T-cell (primary cell): Measurements from ENCODE around the gene GRM7. TPM values are rescaled to one million over a fixed set of nuclear protein-coding genes. Genes with fewer than 3 reads are reported as not detected.

ENCODE experiments used
- ATAC-seq, 4 experiments: fragments of 200-7000 bp in 3 of 4; fragments of 150-1000 bp in 1 of 4; cut with Tn5 transposase; replicated peaks in 1 of 4; 1 replicate in 3 of 4; 2 replicates in 1 of 4; pipeline ENCODE4 v1.10.0; 2021; ENCODE audit warnings: moderate library complexity in 3 of 4, mild to moderate bottlenecking in 2 of 4, moderate number of reproducible peaks in 1 of 4
- CTCF ChIA-PET, 2 donors: fragments of 300-600 bp; sonication (Branson Sonifier 250); formaldehyde crosslinking; loops; one replicate each; lab custom pipeline; 2022; ENCODE audit warnings: antibody characterized with exemption in 2 of 2; lab: Charles Lee
- POLR2A ChIA-PET, 2 donors: fragments of 300-600 bp; sonication (Branson Sonifier 250); formaldehyde crosslinking; loops; one replicate each; lab custom pipeline; 2022; ENCODE audit warnings: antibody characterized with exemption in 2 of 2; lab: Charles Lee
- DNase-seq, 35 experiments: peaks; one replicate each; pipeline versions ENCODE4 v3.0.0 to v3.0.0-alpha.2; 2013 to 2023
- H3K27ac ChIP-seq: one replicate; pipeline ENCODE4 v1.5.1; 2013; ENCODE audit warnings: low read length
- H3K27me3 ChIP-seq, 2 experiments: replicated peaks in 1 of 2; 1 replicate in 1 of 2; 2 replicates in 1 of 2; pipeline versions ENCODE4 v1.6.1 to v1.7.0; 2013; ENCODE audit warnings: low read length in 1 of 2, mixed read lengths in 1 of 2; ENCODE audit not compliant: control insufficient read depth in 2 of 2, insufficient read depth in 2 of 2; ENCODE audit errors: extremely low read depth in 1 of 2
- H3K36me3 ChIP-seq, 2 donors: 1 replicate in 1 of 2; 2 replicates in 1 of 2; pipeline versions ENCODE4 v1.6.1 to v1.7.0; 2013; ENCODE audit warnings: low read length in 1 of 2; ENCODE audit not compliant: control insufficient read depth in 2 of 2, insufficient read depth in 1 of 2; ENCODE audit errors: extremely low read depth in 1 of 2
- H3K4me1 ChIP-seq, 2 experiments: 1 replicate in 1 of 2; 2 replicates in 1 of 2; pipeline versions ENCODE4 v1.6.1 to v1.7.0; 2013; ENCODE audit warnings: low read length in 2 of 2, mixed read lengths in 1 of 2; ENCODE audit not compliant: insufficient read depth in 2 of 2, control insufficient read depth in 1 of 2; ENCODE audit errors: extremely low read depth in 1 of 2
- H3K4me3 ChIP-seq, 2 donors: 1 replicate in 1 of 2; 2 replicates in 1 of 2; pipeline versions ENCODE4 v1.5.1 to v1.7.0; 2013; ENCODE audit warnings: mild to moderate bottlenecking in 2 of 2, low read length in 1 of 2, moderate library complexity in 1 of 2; ENCODE audit not compliant: control insufficient read depth in 1 of 2; ENCODE audit errors: extremely low read depth in 1 of 2
- H3K9me3 ChIP-seq: 2 replicates; pipeline ENCODE4 v1.7.0; 2013
- H3K27ac Mint-ChIP-seq, 2 donors: one replicate each; pipeline ENCODE4 v1.8.0; 2020 to 2021; ENCODE audit warnings: mild to moderate bottlenecking in 2 of 2, mixed read lengths in 2 of 2
- H3K27me3 Mint-ChIP-seq, 2 donors: one replicate each; pipeline ENCODE4 v1.8.0; 2021 to 2022; ENCODE audit warnings: mixed read lengths in 2 of 2
- H3K36me3 Mint-ChIP-seq: one replicate; pipeline ENCODE4 v1.8.0; 2021; ENCODE audit warnings: mixed read lengths
- H3K4me1 Mint-ChIP-seq, 3 donors: one replicate each; pipeline ENCODE4 v1.8.0; 2020 to 2022; ENCODE audit warnings: mixed read lengths in 3 of 3, mild to moderate bottlenecking in 1 of 3
- H3K4me3 Mint-ChIP-seq, 3 donors: one replicate each; pipeline ENCODE4 v1.8.0; 2020 to 2022; ENCODE audit warnings: mild to moderate bottlenecking in 3 of 3, mixed read lengths in 3 of 3, moderate library complexity in 3 of 3
- H3K9me3 Mint-ChIP-seq, 3 donors: one replicate each; pipeline ENCODE4 v1.8.0; 2020 to 2022; ENCODE audit warnings: mixed read lengths in 3 of 3
- WGBS: methylation state at CpG from one replicate; pipeline ENCODE4 v1.1.5; 2013; ENCODE audit warnings: missing lambda C conversion rate; ENCODE audit not compliant: insufficient coverage; 5-methylcytosine and 5-hydroxymethylcytosine counted together
- total RNA-seq, 35 experiments: library from RNA in 6 of 35; stranded (reverse) in 6 of 35; fragments of 120-200 nt in 1 of 35; gene quantifications; one replicate each; pipeline versions ENCODE4 v1.2.1 to v1.2.4 and lab custom pipeline; 2013 to 2026

Gene GRM7
- total RNA-seq, 5 donors from 2014 or later (not counting 1 experiment from before 2014, with no cell fraction given): not detected

DNA sequence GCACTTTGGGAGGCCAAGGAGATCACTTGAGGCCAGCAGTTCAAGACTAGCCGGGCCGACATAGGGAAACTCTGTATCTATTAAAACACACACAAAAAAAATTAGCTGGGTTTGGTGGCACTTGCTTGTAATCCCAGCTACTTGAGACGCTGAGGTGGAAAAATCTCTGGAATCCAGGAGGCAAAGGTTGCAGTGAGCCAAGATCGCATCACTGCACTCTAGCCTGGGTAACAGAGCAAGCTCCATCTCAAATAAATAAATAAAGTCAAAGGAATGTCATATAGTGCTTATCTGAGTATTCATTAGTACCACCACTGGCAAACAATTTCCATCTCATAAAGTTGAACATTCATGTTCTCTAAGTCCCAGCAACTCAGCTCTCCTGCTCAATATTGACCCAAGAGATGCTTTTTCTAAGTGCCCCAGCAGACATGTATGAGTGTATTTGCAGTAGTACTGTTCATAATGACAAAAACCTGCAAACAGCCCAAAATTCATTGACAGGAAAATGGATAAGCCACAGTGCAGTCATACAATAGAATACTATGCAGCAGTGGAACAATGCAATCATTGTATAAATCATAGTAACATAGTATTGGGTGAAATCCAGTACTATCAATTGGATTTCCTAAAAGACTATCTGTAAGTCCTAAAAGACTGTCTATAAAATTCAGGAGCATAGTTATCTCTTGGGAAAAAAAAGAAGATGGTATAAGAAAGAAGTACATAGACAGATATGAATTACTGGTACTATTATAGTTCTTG is 889.2 kb downstream of the GRM7 start:
- CTCF ChIA-PET: no interaction called here
- peaks cover 3 to 5% of the 10 kb centered on the region in 2 donors for H3K27me3 Mint-ChIP-seq

GRCh38 chr3:7752005-7752404 is 891.1 kb downstream of the GRM7 start:
- WGBS: no CpG with 5 or more reads among the region's 1 CpG
- no peak for ATAC-seq

More for the DNA sequence above, 889.2 kb downstream of the GRM7 start:
- DNase-seq (no peak), ATAC-seq (no peak)
- peaks cover 0 to 8% (median 4%) of the 10 kb centered on the region in 3 donors for H3K4me1 Mint-ChIP-seq
- no peaks in the 10 kb centered on the region for H3K36me3 Mint-ChIP-seq
- WGBS: 90% methylated on average over 2 of the region's 4 CpGs
- H3K27ac ChIP-seq: no peak overlapping the region
- POLR2A ChIA-PET: no interaction called here
- H3K36me3 ChIP-seq: no peaks in the 10 kb centered on the region
- H3K27ac Mint-ChIP-seq: no peak overlapping the region
- no peaks in the 10 kb centered on the region for H3K27me3 ChIP-seq
- peaks cover 0 to 4% (median 0%) of the 10 kb centered on the region in 3 donors for H3K9me3 Mint-ChIP-seq
- H3K4me3 ChIP-seq: no peak overlapping the region
- no peaks in the 10 kb centered on the region for H3K9me3 ChIP-seq
- H3K4me3 Mint-ChIP-seq: no peak overlapping the region
- H3K4me1 ChIP-seq: no peaks in the 10 kb centered on the region

DNA sequence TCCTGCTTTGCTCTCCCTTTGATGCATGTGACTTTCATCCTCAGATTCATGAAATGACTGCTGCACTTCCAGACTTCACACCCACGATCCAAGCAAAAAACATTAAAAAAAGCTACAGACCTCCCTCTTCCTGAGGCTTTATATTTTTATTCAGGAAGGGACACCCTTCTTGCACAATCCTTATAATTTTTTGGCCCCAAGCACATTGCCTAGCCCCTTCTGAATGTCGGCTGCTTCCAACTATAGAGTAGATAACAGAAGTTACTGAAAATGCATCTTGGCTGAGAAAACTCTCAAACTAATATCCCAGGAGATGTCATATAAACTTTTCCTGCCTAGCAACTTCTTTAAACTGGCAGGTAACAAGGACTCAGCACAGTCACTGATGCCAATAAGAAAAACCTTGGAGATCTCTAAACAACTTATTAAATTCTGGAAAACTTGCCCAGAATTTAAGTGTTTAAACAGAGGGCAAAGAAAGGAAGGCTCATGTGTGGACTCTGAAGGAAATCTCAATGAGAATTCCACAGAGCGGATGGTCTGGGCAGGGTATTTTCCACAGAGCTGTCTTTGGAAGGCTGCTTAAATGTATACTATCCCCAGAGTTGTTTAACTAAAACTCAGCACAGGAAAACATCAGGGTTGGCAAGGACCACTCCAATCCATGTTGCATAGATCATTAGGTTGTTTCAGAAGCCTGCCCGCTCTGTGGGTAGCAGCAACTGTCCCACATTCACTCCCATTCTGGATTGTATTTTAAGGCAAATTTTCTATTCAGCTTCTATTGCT is 893.9 kb downstream of the GRM7 start:
- ATAC-seq: no peak
- H3K9me3 Mint-ChIP-seq: no peaks in the 10 kb centered on the region
- WGBS: 83% methylated on average over 1 of the region's 4 CpGs

More at GRCh38 chr3:7752005-7752404, 891.1 kb downstream of the GRM7 start:
- ChIA-PET POLR2A (no interaction called here), CTCF (interaction anchor here in 1 of 2 donors (0.5 kb wide), 1 partner anchor 9 kb away, joined by 3 read pairs; no protein-coding TSS in a partner anchor)
- Mint-ChIP-seq H3K4me3 (no peak overlapping the region), H3K9me3 (peaks cover 0 to 2% (median 0%) of the 10 kb centered on the region in 3 donors), H3K36me3 (no peaks in the 10 kb centered on the region), H3K27me3 (peaks cover under 1 to 1% of the 10 kb centered on the region in 2 donors), H3K27ac (no peak overlapping the region), H3K4me1 (peaks cover 0 to 8% (median 4%) of the 10 kb centered on the region in 3 donors)
- no peaks in the 10 kb centered on the region for H3K36me3 ChIP-seq
- no peak overlapping the region for H3K4me3 ChIP-seq
- H3K27me3 ChIP-seq: no peaks in the 10 kb centered on the region
- DNase-seq: no peak
- no peaks in the 10 kb centered on the region for H3K4me1 ChIP-seq
- no peaks in the 10 kb centered on the region for H3K9me3 ChIP-seq
- no peak overlapping the region for H3K27ac ChIP-seq

DNA sequence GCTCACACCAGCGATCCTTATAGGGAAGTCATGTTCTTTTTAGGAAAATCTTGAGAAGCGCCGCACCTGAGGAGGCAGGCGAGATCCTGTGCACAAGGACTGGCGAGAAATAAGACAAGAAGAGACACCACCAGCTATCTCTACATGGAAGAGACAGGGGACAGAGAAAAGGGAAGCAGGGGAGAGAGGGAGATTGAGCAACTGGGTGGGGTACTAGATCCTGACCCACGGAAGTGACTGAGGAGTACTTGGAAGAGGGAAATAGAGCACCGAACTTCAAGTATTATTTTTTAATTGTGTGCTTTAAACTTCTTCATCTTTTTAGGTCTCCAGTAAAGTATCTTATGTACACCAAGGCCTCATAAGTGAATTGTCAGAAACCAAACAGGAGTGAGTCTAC is 898.7 kb downstream of the GRM7 start:
- Mint-ChIP-seq H3K4me3 (no peak overlapping the region), H3K9me3 (peaks cover 0 to 11% (median 6%) of the 10 kb centered on the region in 3 donors), H3K4me1 (no peaks in the 10 kb centered on the region), H3K27me3 (no peaks in the 10 kb centered on the region), H3K27ac (no peak overlapping the region), H3K36me3 (no peaks in the 10 kb centered on the region)
- H3K4me1 ChIP-seq: no peaks in the 10 kb centered on the region
- no peak for ATAC-seq
- no peak overlapping the region for H3K27ac ChIP-seq
- 80% methylated on average over 1 of the region's 7 CpGs for WGBS
- DNase-seq: no peak
- H3K9me3 ChIP-seq: no peaks in the 10 kb centered on the region
- H3K27me3 ChIP-seq: no peaks in the 10 kb centered on the region
- H3K36me3 ChIP-seq: no peaks in the 10 kb centered on the region
- H3K4me3 ChIP-seq: no peak overlapping the region
- POLR2A ChIA-PET: no interaction called here
- CTCF ChIA-PET: no interaction called here

More for the DNA sequence above, 893.9 kb downstream of the GRM7 start:
- Mint-ChIP-seq H3K27ac (no peak overlapping the region), H3K36me3 (no peaks in the 10 kb centered on the region), H3K4me1 (peaks cover 0 to 8% (median 4%) of the 10 kb centered on the region in 3 donors), H3K27me3 (no peaks in the 10 kb centered on the region), H3K4me3 (no peak overlapping the region)
- no peak for DNase-seq
- H3K27ac ChIP-seq: no peak overlapping the region
- ChIA-PET CTCF (no interaction called here), POLR2A (no interaction called here)
- no peaks in the 10 kb centered on the region for H3K9me3 ChIP-seq
- no peak overlapping the region for H3K4me3 ChIP-seq
- no peaks in the 10 kb centered on the region for H3K36me3 ChIP-seq
- H3K27me3 ChIP-seq: no peaks in the 10 kb centered on the region
- H3K4me1 ChIP-seq: no peaks in the 10 kb centered on the region

DNA sequence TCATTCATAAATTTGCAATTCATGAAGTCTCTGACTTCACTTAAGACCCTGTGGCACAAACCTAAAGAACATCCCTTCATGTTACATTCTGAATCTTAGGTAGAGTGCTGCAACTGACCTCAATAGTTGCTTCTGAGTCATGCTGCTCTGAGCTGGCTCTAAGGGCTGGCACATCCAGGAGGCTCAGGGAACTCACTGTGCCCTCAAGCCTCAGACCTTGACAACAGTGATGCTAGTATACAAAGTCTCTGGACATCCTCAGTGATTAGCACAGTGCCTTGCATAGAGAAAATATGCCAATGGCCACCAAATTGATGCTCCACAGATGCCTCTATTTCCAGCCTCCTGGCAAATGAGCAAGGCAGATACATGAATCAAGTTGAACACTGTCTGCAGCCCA is 899.8 kb downstream of the GRM7 start:
- Mint-ChIP-seq H3K27ac (no peak overlapping the region), H3K4me3 (no peak overlapping the region), H3K36me3 (no peaks in the 10 kb centered on the region), H3K27me3 (no peaks in the 10 kb centered on the region), H3K4me1 (no peaks in the 10 kb centered on the region), H3K9me3 (peaks cover 0 to 11% (median 6%) of the 10 kb centered on the region in 3 donors)
- no peak overlapping the region for H3K27ac ChIP-seq
- H3K36me3 ChIP-seq: no peaks in the 10 kb centered on the region
- ChIA-PET CTCF (no interaction called here), POLR2A (no interaction called here)
- DNase-seq (no peak), ATAC-seq (no peak)
- H3K27me3 ChIP-seq: no peaks in the 10 kb centered on the region
- H3K4me3 ChIP-seq: no peak overlapping the region
- no peaks in the 10 kb centered on the region for H3K9me3 ChIP-seq
- H3K4me1 ChIP-seq: no peaks in the 10 kb centered on the region

GRCh38 chr3:7764115-7764514 is 903.2 kb downstream of the GRM7 start:
- no peaks in the 10 kb centered on the region for H3K27me3 Mint-ChIP-seq
- Histone ChIP-seq H3K27me3 (no peaks in the 10 kb centered on the region), H3K36me3 (no peaks in the 10 kb centered on the region), H3K4me3 (no peak overlapping the region), H3K9me3 (no peaks in the 10 kb centered on the region), H3K4me1 (no peaks in the 10 kb centered on the region), H3K27ac (no peak overlapping the region)
- H3K27ac Mint-ChIP-seq: no peak overlapping the region
- H3K9me3 Mint-ChIP-seq: peaks cover 5 to 11% (median 6%) of the 10 kb centered on the region in 3 donors
- no peaks in the 10 kb centered on the region for H3K4me1 Mint-ChIP-seq
- ChIA-PET POLR2A (no interaction called here), CTCF (interaction anchor here in 1 of 2 donors (0.8 kb wide), 1 partner anchor 499 kb away, joined by 3 read pairs; no protein-coding TSS in a partner anchor)
- 67% methylated on average over 1 of the region's 2 CpGs for WGBS
- H3K36me3 Mint-ChIP-seq: no peaks in the 10 kb centered on the region
- H3K4me3 Mint-ChIP-seq: no peak overlapping the region
- ATAC-seq (no peak), DNase-seq (no peak)
